ENCODE measurements around the gene ART3. TPM values are rescaled to one million over a fixed set of nuclear protein-coding genes. Genes with fewer than 3 reads are reported as not detected.

ART3 gene
- total and polyA plus RNA-seq, 2 of the 8 experiments (the other 6 are each of a cell fraction or from before 2014, with no cell fraction given), result 0.21 to 0.63 TPM

GRCh38 chr4:76127754-76128153 lies 53.2 kb downstream of the ART3 start (continued):
- no peak for TF ChIP-seq CBX8 (IDR thresholded peaks at IDR 0.05; ENCODE audit: borderline replicate concordance, low read depth, low read length)
- TF ChIP-seq MAFK (IDR thresholded peaks at IDR 0.05; ENCODE audit: low read depth, low read length), result no peak
- TF ChIP-seq BCL11A (IDR thresholded peaks at IDR 0.05; ENCODE audit: low read depth in 2 of 2, low read length in 2 of 2), result no peak
- TF ChIP-seq CEBPB (IDR thresholded peaks at IDR 0.05; ENCODE audit: low read depth, low read length), result no peak
- TF ChIP-seq CHD7 (IDR thresholded peaks at IDR 0.05; ENCODE audit: insufficient replicate concordance, low read length), result no peak
- no peak for TF ChIP-seq ATF2 (IDR thresholded peaks at IDR 0.05; ENCODE audit: low read length)
- no peak for TF ChIP-seq KDM1A (IDR thresholded peaks at IDR 0.05; ENCODE audit: borderline replicate concordance, low read length)
- no peak for TF ChIP-seq SUZ12 (IDR thresholded peaks at IDR 0.05; ENCODE audit: low read length)
